ENCODE results near the gene NECTIN1.

NECTIN1 gene

DNA sequence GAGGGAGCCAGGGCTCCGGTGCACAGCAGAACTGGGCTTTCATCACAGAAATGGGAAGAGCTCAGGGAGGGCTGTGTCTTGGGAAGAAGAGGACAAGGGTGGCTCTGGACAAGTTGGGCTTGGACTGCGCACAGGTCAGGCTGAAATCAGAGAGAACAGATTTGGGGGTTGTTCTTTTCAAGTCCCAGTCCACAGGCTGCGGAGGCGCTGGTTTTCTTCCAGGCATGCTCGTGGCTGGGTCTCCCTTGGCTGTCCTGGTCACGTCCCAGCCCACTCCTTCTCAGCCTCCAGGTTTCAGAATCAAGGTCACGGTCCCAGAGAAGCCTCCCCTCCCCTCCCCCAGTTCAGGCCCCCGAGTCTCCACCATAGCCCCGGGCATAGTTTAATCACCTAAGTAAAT, 17.0 kb downstream of the NECTIN1 start:
- DNase-seq: no peak

DNA sequence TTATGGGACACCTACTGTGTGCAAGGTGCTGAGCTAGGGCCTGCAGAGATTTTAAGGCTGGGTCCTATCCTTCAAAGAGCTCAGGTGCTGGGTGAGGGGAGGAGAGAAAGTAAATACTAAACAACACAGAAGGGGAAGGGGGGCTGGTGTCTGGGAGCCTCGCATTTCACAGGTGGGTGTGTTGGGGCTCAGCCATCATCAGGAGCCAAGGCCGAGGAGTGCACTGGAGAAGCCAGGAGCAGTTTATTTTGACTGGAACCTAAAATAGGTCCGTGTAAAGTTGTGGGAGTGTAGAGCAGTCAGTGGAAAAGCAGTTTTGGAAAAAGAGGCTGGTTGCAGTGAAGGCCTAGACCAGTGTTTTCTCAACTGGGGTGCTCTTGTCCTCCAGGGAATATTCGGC, 17.5 kb downstream of the NECTIN1 start:
- DNase-seq: no peak

DNA sequence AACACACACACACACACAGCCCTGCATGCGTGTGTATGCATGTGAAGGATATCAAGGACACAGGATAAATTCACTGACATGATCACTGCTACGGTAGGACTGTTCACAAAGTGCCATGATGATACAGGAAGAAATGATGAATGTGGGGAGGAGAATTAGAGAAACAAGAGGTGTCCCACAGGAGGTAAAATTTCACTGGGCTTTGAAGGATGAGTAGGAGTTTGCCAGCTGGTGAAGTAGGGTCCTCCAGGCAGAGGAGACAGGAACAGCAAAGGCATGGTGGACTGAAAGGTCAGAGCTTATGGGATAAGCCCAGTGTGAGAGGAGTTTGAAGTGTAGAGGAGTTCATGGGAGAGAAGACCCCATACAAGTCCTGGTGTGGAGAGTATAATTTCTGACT, 18.6 kb downstream of the NECTIN1 start:
- DNase-seq: no peak

DNA sequence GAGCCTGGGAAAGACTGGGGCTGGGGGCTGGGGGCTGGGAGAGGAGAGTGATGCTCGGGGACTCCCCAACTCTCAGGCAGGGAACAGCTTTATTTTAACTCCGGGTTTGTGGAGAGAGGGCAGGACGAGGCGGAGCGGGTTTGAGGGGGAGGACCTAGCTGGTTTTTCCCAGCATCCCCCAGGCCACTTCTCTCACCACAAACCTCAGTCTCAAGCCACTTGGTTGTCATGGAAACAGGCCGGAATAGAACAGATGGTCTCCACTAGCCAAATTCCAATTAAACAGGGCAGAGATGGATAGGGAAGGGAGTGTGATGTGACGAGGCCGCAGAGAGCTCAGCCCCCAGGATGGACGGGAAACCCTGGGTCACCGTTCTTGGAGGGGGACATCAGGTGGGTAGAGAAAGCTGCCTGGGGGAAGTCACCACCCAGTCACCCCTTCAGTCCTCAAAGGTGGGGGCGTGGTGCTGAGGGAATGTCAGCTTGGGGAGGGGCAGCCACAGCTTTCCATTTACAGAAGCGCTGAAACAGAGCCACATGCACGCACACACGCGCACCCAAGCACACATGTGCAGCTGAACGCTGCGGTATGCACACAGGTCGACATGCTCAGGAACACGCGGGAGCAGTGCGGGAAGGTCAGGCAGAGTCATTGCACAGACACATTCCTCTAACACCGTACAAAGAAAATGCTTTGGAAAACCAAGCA, 19.2 kb downstream of the NECTIN1 start:
- peak; percentile 71 for DNase-seq

DNA sequence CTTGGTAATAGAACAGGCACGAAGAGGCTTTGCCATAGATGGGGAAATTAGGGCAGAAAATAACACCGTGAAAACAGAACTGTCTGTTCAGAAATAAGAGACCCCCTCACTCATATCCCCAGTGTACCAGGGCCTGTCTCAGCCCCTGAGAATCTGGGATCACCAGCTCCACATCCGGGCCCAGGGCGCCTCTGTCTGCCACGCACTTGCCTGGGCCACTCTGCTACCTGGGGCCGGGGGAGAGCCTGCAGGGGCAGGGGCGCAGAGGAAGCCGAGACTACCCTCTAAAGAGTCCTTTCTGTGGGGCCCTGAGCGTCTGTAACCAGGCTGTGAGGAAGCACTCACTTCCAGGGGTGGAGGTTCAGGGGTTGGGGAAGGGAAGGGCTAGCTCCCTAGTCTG, 19.8 kb downstream of the NECTIN1 start:
- no peak for DNase-seq

DNA sequence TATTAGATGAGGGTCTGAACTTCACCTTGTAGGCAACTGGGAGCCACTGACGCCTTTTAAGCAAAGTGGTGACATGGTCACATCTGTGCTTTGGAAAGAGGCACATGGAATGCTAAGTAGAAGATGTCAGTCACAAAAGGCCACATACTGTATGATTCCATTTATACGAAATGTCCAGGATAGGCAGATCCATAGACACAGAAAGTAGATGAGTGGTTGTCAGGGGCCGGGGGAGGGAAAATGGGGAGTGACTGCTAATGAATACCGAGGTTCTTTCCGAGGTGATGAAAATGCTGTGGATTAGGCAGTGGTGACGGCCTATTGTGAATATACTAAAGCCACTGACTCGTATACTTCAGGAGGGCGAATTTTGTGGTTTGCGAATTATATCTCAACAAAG, 20.6 kb downstream of the NECTIN1 start:
- DNase-seq: no peak

DNA sequence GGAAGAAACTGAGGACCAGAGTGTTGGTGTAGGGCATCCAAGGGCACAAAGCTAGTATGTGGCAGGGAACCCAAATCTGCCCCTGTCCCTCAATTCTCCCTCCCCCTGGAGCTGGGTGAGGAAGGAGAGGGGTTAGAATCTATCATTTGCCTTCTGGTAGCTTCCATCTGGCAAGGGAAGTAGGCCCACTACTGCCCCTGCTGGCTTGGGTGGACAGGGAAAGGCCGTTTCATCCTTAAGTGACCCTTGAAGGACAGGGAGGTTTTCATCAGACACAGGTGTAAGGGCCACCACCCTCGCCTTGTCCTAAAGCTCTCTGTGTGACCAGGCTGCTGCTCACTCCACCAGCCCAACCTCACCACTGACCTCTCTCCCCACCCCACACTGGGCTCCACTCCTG, 22.1 kb downstream of the NECTIN1 start:
- DNase-seq: no peak

DNA sequence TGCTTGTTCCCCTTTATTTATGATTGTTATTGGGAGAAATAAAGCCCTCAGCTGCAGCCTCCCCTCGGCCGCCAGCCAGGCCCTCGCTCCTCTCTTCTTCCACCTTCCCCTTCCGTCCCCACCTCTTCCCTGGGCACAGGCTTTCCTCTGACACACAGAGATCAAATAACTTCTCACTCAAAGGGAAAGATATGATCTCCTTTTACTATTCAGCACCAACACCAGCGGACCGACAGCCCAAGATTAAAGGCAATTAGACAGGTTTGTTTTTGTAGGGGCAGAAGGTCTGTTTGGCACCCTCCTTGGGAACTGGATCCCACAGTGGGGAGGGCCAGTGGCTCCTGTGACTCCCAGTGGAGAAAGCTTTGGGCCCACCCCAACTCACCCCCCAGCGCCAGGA, 23.0 kb downstream of the NECTIN1 start:
- DNase-seq: peak; percentile 43

DNA sequence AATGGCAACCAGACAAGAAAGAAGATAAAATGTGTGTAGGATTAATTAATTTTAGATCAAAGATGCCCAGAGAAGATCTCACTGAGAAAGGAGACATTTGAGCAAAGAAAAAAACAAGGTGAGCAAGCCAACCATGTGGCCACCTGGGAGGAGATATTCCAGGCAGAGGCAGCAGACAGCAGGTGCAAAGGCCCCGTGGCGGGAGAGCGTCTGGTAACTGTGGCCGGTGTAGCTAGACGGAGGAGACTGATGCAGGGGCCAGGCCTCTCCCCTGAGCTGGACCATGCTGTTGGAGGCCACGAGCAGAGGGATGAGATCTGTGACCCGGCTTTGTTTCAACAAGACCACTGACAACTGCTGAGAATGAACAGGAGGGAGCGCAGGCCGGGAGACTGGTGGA, 23.6 kb downstream of the NECTIN1 start:
- no peak for DNase-seq

DNA sequence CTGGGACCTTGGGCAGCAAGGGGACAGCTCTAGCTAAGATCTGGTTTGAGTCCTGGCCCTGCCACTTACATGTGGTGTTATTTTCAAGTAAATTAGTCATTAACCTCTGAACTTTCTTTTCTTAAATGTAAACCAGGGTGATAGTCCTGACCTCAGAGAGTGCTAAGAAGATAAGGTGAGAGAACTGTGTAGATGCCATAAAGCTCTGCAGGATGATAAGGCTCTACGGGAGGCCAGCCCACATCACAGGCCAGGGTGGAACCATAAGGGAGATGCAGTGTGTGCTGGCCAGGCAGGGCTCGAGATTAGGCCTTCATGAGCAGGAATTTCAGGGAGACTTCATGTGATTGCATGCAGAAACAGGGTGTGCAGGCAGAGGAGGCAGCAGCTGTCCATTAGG, 24.2 kb downstream of the NECTIN1 start:
- DNase-seq: no peak

DNA sequence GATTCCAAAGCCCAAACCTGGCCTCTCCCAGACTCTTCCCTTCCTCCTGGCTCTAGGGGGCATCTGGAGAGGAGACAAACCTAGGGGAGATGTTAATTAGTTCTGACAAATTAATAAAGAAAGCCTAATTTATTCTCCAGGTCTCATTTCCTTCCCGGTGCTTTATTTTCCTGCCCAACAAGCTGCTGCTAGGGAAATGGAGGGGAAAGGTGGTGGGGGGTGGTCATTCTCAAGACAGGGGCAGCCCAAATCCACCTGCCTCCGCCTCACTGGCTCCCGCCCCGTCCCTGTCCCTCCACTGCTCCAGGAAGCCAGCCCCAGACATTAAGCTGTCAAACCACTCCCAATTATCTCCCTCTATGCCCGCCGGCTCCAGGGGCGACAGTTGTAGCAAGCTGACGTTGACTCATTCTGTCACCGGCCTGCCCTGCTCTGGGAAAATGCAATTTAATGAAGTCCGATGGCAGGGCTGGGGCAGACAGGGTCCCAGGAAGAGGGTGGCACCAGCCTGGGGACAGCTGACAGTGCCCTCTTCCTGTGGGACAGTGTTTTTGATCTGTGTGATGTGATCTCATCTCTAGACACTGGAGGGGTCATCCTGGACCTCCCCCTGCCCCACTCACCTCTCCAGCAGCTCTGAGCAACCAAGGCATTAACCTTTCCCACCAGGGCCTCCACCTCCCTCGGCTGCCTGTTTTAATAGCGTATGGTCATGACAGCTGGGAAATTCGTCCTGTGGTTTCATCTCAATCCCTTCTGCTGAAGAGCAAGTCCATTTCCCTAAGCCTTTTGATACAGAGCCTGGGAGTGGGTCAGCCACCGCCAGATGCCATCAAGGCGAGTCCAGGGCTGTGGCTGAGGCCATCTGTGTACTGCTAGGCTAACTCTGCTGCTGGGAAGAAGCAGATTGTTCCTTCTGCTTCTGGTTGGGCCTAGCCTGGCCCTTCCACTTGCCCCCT, 27.1 kb downstream of the NECTIN1 start:
- DNase-seq: no peak

DNA sequence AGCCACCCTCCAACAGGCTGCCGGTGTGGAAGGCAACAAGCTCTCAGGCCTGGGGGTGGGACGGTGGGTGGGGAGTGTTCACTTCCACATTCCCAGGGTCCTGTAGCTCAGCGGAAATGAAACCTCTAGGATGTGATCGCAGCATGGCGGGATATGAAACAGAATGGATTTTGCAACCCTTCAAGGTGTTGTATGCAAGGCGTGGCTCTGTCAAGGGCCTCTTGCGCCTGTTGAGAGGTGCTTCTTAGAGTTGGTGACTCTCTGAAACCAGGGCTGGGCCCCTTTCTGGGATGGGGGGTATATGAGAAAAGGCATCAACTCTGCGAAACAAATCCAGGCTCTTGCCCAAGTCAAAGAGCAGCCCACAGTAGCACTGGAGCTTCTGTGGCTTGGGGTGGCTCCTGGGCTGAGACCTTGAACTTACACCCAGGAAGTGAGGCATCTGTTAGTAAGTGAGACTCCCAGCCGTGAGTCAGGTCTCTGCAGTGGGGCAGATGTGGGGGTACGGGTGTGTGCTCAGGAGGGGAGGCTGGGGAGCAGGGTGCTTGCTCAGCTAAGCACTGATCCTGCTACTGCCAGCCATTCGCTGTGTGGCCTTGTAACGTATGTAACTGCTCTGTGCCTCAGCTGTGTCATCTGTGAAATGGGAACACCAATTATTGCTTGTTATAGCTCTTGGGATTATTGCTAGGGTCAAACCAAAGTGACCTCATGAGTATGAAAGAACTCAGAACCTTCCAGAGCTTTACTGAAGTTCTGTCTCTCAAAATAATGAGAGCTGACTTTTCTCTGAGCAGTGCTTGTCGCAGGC, 28.3 kb downstream of the NECTIN1 start:
- DNase-seq: no peak

DNA sequence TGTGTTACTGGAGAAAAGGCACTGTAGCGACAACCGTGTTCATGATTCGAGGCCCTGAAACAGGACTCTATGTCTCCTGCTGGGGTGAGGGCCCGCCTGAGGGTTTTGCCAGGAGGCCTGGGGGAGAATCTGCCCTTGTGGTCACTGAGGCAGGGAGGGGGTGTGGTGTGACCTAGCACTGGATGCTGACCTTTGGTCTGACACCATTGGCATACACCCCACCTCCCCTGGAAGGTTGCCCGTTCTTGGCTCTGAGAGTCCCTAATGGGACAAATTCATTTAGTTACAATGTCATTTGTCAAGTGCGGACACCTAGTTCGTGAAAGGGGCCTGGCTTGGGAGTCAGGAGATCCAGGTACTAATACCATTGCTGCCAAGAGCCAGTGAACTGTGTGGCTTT, 29.0 kb downstream of the NECTIN1 start:
- DNase-seq: no peak

DNA sequence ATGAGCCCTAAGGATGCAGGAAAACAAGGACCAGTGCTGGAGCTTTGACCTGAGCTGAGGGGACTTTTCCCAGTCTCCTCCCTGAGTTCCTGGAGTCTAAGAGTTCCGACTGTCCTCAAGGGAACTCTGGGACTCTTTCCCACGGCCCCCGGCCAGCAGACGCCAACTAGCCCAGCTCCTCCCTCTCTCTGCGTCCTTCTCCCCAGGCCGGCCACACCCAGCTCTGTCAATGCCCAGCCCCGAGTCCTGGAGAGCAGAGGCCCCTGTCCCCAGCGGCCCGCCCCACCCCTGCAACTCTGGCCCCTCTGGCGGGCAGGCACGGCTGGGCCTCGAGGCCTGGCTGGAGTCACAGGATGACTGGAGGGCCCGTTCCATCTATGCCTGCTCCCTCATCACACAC, 29.8 kb downstream of the NECTIN1 start:
- no peak for DNase-seq

DNA sequence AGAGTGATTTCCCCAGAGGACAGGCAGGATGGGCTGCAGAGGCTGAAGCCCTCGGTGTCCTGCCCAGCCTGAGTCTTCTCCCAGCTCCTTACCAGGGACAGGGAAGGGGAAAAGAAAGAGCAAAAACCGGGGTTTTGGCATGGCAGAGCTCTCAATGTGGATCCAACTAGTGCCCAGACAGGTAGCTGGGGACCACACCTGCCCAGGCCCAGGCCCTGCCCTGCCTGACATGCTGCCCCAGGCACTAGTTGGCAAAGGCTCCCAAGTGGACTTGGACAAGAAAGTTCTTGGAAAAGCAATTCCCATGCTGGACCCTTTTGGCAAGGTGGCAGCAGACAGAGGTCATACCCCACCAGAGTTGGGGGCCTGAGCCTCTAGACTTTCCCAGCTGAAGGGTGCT, 31.1 kb downstream of the NECTIN1 start:
- DNase-seq: no peak

DNA sequence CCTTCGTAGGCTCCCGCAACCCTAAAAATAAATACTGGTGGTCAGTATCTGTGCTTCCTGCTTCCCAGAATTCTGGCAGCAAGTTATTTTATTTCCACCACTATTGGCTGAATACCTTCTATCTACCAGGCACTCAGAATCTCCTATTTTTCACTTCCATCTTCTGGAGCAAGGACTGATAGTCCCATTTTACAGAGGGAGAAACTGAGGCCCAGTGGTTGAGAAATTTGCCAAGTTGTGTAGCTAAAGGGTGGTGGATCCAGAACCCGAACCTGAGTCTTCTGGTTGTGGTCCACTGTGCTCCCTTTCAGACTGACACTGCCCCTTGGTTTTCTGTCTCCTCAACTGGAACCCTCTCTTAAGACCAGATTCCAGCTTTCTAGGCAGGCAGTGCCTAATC, 31.6 kb downstream of the NECTIN1 start:
- no peak for DNase-seq

DNA sequence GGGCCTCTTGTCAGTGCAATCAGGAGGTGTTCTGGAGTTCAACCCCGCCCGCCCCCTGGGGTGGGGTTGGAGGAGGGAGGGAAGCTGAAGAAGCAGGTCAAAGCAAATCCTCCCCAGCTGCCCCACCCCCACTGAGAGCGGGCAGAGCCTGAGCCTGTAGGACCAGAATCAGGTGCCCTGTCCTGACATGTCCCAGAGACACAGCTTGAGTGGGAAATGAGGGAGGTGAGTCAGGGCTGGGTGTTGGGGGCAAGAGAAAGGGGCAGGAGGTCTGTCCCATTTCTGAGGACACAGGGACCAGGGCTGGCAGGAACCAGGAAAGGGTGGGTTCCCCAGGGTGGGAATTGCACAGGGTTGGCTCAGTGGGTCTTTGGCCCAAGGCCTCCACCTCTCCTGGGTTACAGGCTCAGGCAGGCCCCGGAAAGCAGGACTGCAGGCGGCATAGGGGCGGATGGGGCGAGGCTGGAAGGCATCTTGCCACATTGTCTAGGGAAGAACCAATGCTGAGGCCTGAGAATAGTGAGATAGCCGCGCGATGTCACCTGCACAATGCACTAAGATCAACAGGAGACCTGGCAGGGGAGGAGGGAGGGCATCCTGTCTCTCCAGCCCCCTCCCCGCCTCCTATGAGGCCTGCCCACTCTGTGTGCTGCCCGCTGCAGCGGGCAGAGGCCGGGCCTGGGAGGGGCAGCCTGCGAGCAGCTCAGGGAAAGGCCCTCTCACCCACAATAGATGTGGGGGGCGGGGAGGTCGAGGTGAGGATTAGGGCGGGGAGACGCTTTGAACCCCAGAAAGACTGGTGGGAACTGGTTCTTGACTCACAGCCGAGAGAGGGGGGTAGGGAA, 32.4 kb downstream of the NECTIN1 start:
- no peak for DNase-seq

DNA sequence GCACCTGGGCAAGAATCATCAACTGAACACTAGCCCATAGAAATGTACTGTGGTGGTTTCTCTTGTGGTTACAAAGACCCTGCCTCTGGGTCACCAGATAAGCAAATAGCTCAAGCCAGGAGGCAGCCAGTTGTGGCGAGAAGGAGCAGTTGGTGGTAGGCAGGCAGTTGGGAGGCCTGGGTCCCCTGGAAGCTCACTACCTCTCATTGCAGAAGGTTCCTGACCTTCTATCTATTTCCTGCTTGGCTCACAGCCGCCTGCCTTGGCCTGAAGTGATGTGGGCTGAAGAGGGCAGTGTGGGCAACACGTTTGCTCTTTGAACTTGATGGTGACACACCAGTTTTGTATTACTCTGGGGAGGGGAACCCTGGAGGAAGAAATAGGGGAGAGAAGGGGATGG, 34.7 kb downstream of the NECTIN1 start:
- DNase-seq: peak; percentile 14

DNA sequence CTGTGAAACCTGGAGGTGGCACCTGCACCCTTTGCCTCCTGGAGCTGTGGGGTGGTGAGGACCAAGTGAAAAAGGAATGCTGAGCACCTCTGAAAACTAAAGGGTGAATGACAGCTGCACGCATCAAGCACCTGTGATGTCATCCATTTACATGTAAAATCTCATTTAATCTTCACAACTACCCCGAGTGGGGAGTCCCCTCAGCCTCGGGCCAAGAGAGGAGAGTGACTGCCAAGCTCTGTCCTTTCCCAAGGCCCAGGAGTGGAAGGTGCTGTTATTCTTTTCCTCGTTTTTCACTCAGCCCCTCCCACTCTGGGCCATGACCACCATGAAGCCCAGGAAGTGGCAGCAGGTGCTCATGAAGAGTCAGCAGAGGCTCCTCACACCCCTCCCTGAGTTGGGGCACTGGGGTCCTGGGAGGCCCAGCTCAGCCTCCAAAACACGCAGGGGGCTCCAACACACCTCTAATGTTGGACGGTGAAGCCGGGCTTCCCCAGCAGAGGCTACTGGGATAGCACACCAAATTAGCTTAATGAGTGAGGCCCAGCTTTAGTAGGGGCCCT, 35.7 kb downstream of the NECTIN1 start:
- no peak for DNase-seq

DNA sequence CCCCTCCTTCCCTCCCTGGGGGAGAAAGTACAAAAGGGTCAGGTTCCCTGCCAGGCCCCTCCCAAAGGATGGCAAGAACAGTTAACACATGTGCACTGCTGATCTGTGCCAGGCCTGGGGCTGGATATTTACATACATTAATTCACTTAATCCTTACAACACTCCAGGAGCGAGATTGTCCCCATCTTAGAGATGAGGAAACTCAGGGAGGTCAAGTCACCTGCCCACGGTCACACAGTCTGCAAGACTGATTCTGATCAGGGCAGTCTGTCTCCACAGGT, 36.5 kb downstream of the NECTIN1 start:
- DNase-seq: no peak

DNA sequence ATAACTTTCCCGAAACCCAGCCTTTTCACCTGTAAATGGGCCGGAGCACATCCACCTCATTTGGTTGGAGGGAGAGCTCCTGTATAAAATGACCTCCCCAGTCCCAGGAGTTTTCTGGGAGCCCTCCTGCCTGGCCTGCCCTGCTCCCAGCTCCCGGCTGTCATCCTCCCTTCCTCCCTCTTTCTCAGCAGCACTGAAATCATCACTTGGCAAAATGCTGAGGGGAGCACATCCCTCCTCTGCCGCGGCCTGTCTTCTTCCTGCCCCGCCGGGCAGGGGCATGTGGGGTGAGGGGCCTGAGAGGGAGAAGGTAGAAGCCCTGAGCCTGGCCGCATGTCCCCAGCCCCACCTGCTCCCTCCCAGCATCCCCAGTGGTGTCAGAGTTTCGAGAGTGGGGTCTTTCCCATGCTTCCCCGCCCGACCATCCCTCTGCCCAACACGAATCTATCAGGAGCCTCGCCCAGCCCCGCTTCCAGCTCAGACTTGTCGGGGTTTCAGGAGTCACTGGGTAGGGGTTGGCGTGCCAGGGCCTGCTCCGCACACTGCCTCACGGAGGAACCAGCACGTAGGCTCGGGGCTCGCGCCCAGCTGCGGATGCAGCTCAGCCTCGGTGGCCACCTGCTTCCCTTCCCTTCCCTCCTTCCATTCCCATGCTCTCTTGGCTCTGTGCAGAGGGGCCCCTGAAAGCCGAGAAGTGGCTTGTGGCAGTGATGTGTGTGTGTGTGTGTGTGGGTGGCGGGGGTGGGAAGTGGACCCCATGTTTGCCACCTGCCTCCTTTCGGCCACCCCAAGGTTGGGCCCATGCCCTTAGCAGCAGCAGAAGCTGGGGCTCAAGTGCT, 37.1 kb downstream of the NECTIN1 start:
- DNase-seq: no peak
